ENCODE data around the gene OBSCN.

OBSCN gene

DNA sequence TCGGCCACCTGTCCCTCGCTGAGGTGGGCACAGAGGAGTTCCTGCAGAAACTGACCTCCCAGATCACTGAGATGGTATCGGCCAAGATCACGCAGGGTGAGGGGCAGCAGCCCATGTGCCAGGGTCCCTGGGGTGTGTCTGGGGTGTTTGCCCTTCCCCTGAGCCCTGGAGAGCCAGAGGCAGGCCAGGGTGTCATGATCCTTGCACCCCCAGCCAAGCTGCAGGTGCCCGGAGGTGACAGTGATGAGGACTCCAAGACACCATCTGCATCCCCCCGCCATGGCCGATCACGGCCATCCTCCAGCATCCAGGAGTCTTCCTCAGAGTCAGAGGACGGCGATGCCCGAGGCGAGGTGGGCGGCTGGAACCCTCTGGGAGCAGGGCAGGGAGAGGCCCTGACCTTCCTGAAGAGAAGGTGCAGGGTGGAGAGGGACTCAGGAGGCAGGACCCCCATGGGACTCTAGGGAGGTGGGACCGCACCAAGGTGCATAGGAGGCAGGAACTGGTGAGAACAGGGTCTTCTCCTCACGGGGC, 129.3 kb downstream of the OBSCN start:
- H3K4me3 ChIP-seq (ENCODE audit: low read length): no peak overlapping the region
- TF ChIP-seq, protein P1, sequence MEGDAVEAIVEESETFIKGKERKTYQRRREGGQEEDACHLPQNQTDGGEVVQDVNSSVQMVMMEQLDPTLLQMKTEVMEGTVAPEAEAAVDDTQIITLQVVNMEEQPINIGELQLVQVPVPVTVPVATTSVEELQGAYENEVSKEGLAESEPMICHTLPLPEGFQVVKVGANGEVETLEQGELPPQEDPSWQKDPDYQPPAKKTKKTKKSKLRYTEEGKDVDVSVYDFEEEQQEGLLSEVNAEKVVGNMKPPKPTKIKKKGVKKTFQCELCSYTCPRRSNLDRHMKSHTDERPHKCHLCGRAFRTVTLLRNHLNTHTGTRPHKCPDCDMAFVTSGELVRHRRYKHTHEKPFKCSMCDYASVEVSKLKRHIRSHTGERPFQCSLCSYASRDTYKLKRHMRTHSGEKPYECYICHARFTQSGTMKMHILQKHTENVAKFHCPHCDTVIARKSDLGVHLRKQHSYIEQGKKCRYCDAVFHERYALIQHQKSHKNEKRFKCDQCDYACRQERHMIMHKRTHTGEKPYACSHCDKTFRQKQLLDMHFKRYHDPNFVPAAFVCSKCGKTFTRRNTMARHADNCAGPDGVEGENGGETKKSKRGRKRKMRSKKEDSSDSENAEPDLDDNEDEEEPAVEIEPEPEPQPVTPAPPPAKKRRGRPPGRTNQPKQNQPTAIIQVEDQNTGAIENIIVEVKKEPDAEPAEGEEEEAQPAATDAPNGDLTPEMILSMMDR (IDR thresholded peaks at IDR 0.05; ENCODE audit: insufficient read depth, low read depth, low read length, missing control alignments): no peak
- no peak for DNase-seq (ENCODE audit: low read depth)

GRCh38 chr1:228337711-228338520, 130.1 kb downstream of the OBSCN start:
- no peak for DNase-seq (ENCODE audit: low read depth)
- no peak overlapping the region for H3K4me3 ChIP-seq (ENCODE audit: low read length)
- TF ChIP-seq, protein P1 (IDR thresholded peaks at IDR 0.05; ENCODE audit: insufficient read depth, low read depth, low read length, missing control alignments): no peak

GRCh38 chr1:228338521-228339051, 130.7 kb downstream of the OBSCN start:
- DNase-seq (ENCODE audit: low read depth): no peak
- TF ChIP-seq, protein P1 (IDR thresholded peaks at IDR 0.05; ENCODE audit: insufficient read depth, low read depth, low read length, missing control alignments): no peak
- no peak overlapping the region for H3K4me3 ChIP-seq (ENCODE audit: low read length)

DNA sequence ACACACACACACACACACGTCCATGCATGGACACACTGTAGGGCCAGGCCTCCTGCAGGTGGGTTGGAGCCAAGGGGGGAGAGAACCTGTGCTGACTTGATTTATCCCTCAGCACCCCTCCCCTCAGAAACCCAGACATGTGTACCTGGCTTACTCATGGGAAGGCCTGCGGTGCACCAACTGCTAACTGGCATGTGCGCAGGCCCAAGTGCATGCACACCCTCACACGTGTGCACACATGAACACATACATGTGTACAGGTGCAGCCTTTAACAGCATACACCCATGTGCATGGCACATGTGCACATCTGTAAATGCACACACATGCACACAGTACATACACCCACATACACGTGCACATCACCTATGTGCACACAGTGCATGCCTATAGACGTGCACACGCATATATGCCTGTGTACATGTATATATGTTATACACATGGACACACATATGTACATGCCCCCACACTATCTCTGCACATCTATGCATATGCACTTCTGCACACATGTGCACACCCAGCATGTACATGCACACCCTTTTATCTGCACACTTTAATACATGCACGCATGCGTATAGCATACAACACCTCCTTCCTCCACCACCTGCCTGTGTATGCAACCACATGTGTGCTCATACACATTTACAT, 131.3 kb downstream of the OBSCN start:
- DNase-seq (ENCODE audit: low read depth): no peak
- no peak overlapping the region for H3K4me3 ChIP-seq (ENCODE audit: low read length)
- TF ChIP-seq, protein P1 (IDR thresholded peaks at IDR 0.05; ENCODE audit: insufficient read depth, low read depth, low read length, missing control alignments): no peak

DNA sequence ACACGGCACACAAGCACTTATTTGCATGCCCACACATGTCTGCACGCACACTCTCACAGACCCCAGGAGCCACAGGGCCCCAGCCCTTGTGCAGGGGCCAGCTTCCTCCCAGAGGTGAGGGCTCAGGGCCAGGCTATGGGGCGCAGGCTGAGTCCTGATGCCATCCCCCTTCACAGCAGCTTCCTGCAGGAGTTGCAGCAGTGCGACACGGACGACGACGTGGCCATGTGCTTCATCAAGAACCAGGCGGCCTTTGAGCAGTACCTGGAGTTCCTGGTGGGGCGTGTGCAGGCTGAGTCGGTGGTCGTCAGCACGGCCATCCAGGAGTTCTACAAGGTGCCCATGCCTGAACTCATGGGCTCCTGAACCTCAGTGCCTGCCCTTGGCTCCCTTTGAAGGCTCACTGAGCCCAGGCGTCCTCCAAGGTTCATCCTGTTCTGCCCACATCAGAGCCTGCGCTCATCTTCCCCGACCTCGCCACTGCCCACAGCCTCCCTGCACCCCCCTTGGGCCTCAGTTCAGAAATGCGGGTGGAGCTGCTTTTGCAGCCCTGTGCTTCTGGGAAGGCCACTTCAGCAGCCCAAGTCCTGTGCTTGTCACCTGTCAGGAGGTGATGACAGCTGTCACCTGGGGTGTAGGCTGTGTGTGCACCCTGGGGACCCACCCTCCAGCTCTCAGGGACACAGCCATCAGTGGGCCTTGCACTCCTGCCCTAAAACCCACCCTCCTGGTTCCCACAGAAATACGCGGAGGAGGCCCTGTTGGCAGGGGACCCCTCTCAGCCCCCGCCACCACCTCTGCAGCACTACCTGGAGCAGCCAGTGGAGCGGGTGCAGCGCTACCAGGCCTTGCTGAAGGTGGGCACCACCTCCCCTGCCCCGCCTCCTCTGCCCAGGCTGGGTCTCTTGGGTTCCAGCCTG, 132.2 kb downstream of the OBSCN start:
- no peak for DNase-seq (ENCODE audit: low read depth)
- H3K4me3 ChIP-seq (ENCODE audit: low read length): no peak overlapping the region
- TF ChIP-seq, protein P1 (IDR thresholded peaks at IDR 0.05; ENCODE audit: insufficient read depth, low read depth, low read length, missing control alignments): no peak

- H3K4me3 ChIP-seq (ENCODE audit: low read length): no peak overlapping the region
- TF ChIP-seq, protein P1 (IDR thresholded peaks at IDR 0.05; ENCODE audit: insufficient read depth, low read depth, low read length, missing control alignments): no peak
- DNase-seq (ENCODE audit: low read depth): no peak
These were observed 133.0 kb downstream of the OBSCN start for GRCh38 chr1:228340686-228341449.
